WTC11 (cell line): Measurements from ENCODE around the gene RAB7A. TPM values are rescaled to one million over a fixed set of nuclear protein-coding genes. Genes with fewer than 3 reads are reported as not detected.

Source experiments
- ATAC-seq: fragments of 200-7000 bp; cut with Tn5 transposase; 2 replicates; pipeline ENCODE4 v1.10.0; 2021; ENCODE audit warnings: mild to moderate bottlenecking, moderate library complexity
- CTCF ChIA-PET: fragments of 300-600 bp; sonication (Branson Sonifier 250); formaldehyde crosslinking; loops from one replicate; lab custom pipeline; 2021; ENCODE audit warnings: antibody characterized with exemption; lab: Charles Lee
- POLR2A ChIA-PET: fragments of 350-600 bp; sonication (Branson Sonifier 250); formaldehyde crosslinking; loops from one replicate; lab custom pipeline; 2021; ENCODE audit warnings: antibody characterized with exemption; lab: Charles Lee
- DNase-seq: peaks from one replicate; pipeline ENCODE4 v3.0.0; 2021; ENCODE audit warnings: low spot score
- H3K27ac Mint-ChIP-seq: 2 replicates; pipeline ENCODE4 v1.8.0; 2021; ENCODE audit warnings: mixed read lengths
- H3K27me3 Mint-ChIP-seq: 2 replicates; pipeline ENCODE4 v1.8.0; 2021; ENCODE audit warnings: low read depth, mild to moderate bottlenecking, moderate library complexity, mixed read lengths
- H3K36me3 Mint-ChIP-seq: 2 replicates; pipeline ENCODE4 v1.8.0; 2021; ENCODE audit warnings: mixed read lengths
- H3K4me1 Mint-ChIP-seq: 2 replicates; pipeline ENCODE4 v1.8.0; 2022; ENCODE audit warnings: mixed read lengths
- H3K4me3 Mint-ChIP-seq: 2 replicates; pipeline ENCODE4 v1.8.0; 2021; ENCODE audit warnings: mild to moderate bottlenecking, moderate library complexity, mixed read lengths
- H3K9me3 Mint-ChIP-seq: 2 replicates; pipeline ENCODE4 v1.8.0; 2021; ENCODE audit warnings: mixed read lengths
- ATF1 ChIP-seq: sonication (generic); formaldehyde crosslinking; IDR thresholded peaks from 2 replicates; pipeline ENCODE4 v1.8.1; 2023; ENCODE audit warnings: mild to moderate bottlenecking, moderate library complexity, missing genetic modification reagents
- ATF2 ChIP-seq: sonication (generic); formaldehyde crosslinking; IDR thresholded peaks from 2 replicates; pipeline ENCODE4 v1.8.1; 2022; ENCODE audit warnings: low read depth, missing genetic modification reagents, borderline replicate concordance
- CREM ChIP-seq: sonication (generic); formaldehyde crosslinking; IDR thresholded peaks from 2 replicates; pipeline ENCODE4 v1.8.1; 2022; ENCODE audit warnings: mild to moderate bottlenecking, missing genetic modification reagents, moderate library complexity
- ETV6 ChIP-seq: sonication (generic); formaldehyde crosslinking; IDR thresholded peaks from 2 replicates; pipeline ENCODE4 v1.8.1; 2022; ENCODE audit warnings: mild to moderate bottlenecking, missing genetic modification reagents
- GRHL2 ChIP-seq: fragments of 250-450 bp; sonication (Bioruptor Pico); IDR thresholded peaks from 2 replicates; pipeline ENCODE4 v1.8.0; 2022; ENCODE audit warnings: mild to moderate bottlenecking, moderate library complexity; ENCODE audit not compliant: insufficient replicate concordance, severe bottlenecking
- NFATC4 ChIP-seq: fragments of 250-450 bp; sonication (Bioruptor Pico); IDR thresholded peaks from 2 replicates; pipeline ENCODE4 v1.9.0; 2021; ENCODE audit warnings: mild to moderate bottlenecking
- NR2C2 ChIP-seq: sonication (generic); formaldehyde crosslinking; IDR thresholded peaks from 2 replicates; pipeline ENCODE4 v1.8.0; 2022; ENCODE audit warnings: mild to moderate bottlenecking, missing genetic modification reagents
- PRDM15 ChIP-seq: sonication (generic); formaldehyde crosslinking; IDR thresholded peaks from 2 replicates; pipeline ENCODE4 v1.8.0; 2022; ENCODE audit warnings: missing genetic modification reagents
- RELA ChIP-seq: sonication (generic); formaldehyde crosslinking; IDR thresholded peaks from 2 replicates; pipeline ENCODE4 v1.8.1; 2022; ENCODE audit warnings: missing genetic modification reagents, mild to moderate bottlenecking, borderline replicate concordance
- SMAD4 ChIP-seq: sonication (generic); formaldehyde crosslinking; IDR thresholded peaks from 2 replicates; pipeline ENCODE4 v1.8.0; 2022; ENCODE audit warnings: mild to moderate bottlenecking, missing genetic modification reagents
- SOX15 ChIP-seq: fragments of 250-450 bp; sonication (Bioruptor Pico); IDR thresholded peaks from 2 replicates; pipeline ENCODE4 v1.9.0; 2021; ENCODE audit warnings: mild to moderate bottlenecking
- SP1 ChIP-seq: sonication (generic); formaldehyde crosslinking; conservative IDR thresholded peaks from 2 replicates; pipeline ENCODE4 v1.8.1; 2022; ENCODE audit warnings: missing genetic modification reagents
- STAT6 ChIP-seq: sonication (generic); formaldehyde crosslinking; conservative IDR thresholded peaks from 2 replicates; pipeline ENCODE4 v1.8.1; 2023; ENCODE audit warnings: mild to moderate bottlenecking, low read depth, missing genetic modification reagents, moderate library complexity
- ZNF281 ChIP-seq: sonication (generic); formaldehyde crosslinking; IDR thresholded peaks from 2 replicates; pipeline ENCODE4 v1.8.0; 2023; ENCODE audit warnings: mild to moderate bottlenecking, missing genetic modification reagents
- ZNF416 ChIP-seq: fragments of 250-450 bp; sonication (Bioruptor Pico); IDR thresholded peaks from 2 replicates; pipeline ENCODE4 v1.9.0; 2021; ENCODE audit warnings: mild to moderate bottlenecking, inconsistent platforms
- ZNF532 ChIP-seq: fragments of 250-450 bp; sonication (Bioruptor Pico); IDR thresholded peaks from 2 replicates; pipeline ENCODE4 v1.9.0; 2021; ENCODE audit warnings: mild to moderate bottlenecking, borderline replicate concordance
- ZNF671 ChIP-seq: fragments of 250-450 bp; sonication (Bioruptor Pico); IDR thresholded peaks from 2 replicates; pipeline ENCODE4 v1.8.0; 2021; ENCODE audit warnings: mild to moderate bottlenecking
- total RNA-seq: library from RNA; stranded (reverse); gene quantifications from 3 replicates; pipeline ENCODE4 v1.2.3, GENCODE V29; 2021

The RAB7A gene
- total RNA-seq, 1 experiment from 2014 or later, result 184 TPM

- no peaks in the 10 kb centered on the region for H3K36me3 Mint-ChIP-seq
- CTCF ChIA-PET, result interaction anchor here (1.4 kb wide), 1 partner anchor 23 kb away, joined by 4 read pairs; no protein-coding TSS in a partner anchor
- TF ChIP-seq ZNF671 (CRISPR knock-in tag) (no peak), GRHL2 (CRISPR knock-in tag) (no peak), STAT6 (CRISPR knock-in tag) (no peak), NR2C2 (CRISPR knock-in tag) (no peak), RELA (CRISPR knock-in tag) (no peak), ATF1 (CRISPR knock-in tag) (no peak), CREM (CRISPR knock-in tag) (no peak), ZNF416 (CRISPR knock-in tag) (no peak), PRDM15 (no peak), NFATC4 (CRISPR knock-in tag) (no peak), SMAD4 (CRISPR knock-in tag) (no peak)
Measured at GRCh38 chr3:128703561-128703960, 22.4 kb upstream of the RAB7A start.

GRCh38 chr3:128706086-128706615 lies 19.8 kb upstream of the RAB7A start:
- Mint-ChIP-seq H3K27me3 (peaks cover 2% of the 10 kb centered on the region; the same call in 1 of the 2 replicates), H3K4me3 (no peak overlapping the region), H3K4me1 (peaks cover 16% of the 10 kb centered on the region), H3K9me3 (peaks cover 5% of the 10 kb centered on the region), H3K36me3 (no peaks in the 10 kb centered on the region), H3K27ac (no peak overlapping the region)
- ChIA-PET CTCF (no interaction called here), POLR2A (no interaction called here)
- DNase-seq, result no peak
- ATAC-seq, result no peak
- TF ChIP-seq SOX15 (CRISPR knock-in tag), result no peak
- no peak for TF ChIP-seq SP1
- TF ChIP-seq ZNF416 (CRISPR knock-in tag), result no peak
- no peak for TF ChIP-seq ATF2
- TF ChIP-seq SMAD4 (CRISPR knock-in tag), result no peak
- TF ChIP-seq ETV6 (CRISPR knock-in tag), result no peak
- no peak for TF ChIP-seq ZNF532
- TF ChIP-seq ZNF281 (CRISPR knock-in tag), result no peak

More at GRCh38 chr3:128703561-128703960, 22.4 kb upstream of the RAB7A start:
- Mint-ChIP-seq H3K27ac (no peak overlapping the region), H3K4me3 (no peak overlapping the region), H3K9me3 (no peaks in the 10 kb centered on the region), H3K4me1 (no peaks in the 10 kb centered on the region), H3K27me3 (no peaks in the 10 kb centered on the region; the same call in 1 of the 2 replicates)
- POLR2A ChIA-PET, result no interaction called here
- ATAC-seq (no peak), DNase-seq (no peak)
